ENCODE measurements around the gene TEX19.

Gene TEX19

DNA sequence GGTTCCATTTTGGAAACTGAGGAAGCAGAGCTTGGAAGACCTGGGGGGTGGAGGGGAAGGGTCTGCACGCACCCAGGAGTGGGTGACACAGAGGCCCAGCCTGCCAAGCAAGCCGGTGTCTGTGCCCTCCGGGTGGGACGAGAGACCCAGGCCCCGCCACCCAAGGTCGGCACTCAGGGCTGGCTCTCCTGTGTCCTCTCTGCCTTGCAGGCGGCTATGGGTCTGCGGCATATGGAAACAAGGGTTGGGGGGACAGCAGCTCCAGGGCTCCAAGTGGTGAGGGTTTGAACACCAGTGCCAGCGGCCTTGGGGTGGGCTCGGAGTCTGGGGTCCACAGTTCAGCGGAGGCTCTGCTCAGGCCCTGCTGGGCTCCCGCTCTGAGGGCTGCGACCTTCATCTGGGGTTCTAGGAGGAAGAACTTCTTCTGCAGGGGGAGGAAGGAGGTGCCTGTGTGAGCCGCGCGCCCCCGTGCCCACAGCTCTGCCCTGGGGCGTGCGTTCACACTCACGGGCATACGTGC lies 37.0 kb upstream of the TEX19 start:
- no peak for DNase-seq (ENCODE audit: low read depth in 3 of 3)

DNA sequence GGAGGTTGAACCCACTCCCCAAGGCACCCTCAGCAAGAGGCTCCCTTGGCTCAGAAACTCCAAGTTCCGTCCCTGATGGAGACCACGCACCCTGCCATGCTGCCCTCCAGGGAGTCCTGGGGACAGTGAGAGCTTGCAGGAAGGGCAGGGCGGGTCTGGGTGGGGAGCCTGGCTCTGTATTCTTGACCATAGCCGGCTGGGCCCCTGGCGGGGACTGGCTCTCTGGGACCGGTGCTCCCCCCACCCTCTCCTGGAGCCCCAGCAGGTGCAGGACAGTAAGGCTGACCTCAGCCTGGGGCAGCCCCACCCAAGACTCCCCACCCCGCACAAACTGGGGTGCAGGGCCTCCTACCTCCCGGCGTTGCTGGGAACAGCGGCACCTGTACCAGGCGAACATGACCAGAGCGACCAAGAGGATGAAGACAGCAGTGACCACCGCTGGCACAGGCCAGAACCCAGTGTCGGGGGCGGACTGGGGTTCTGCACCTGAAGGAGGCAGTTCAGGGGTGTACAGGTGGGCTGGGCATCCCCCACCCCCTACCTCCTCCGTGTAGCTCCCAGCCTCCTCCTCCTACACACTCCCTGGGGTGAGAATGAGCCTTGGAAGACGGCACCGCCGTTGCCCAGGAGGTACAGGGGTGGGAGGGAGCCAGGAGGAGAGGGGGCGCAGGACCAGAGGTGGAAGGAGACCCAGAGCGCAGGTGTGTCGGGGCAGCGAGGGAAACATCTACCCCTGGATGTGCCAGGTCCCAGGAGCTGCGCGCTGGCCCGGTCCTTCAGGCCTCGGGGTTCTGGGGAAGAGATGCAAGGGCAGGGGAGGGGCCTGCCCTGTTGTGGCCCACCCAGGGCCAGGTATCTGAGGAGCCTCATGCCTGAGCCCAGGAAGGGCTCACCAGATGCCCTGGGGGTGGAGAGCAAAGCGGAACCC lies 36.3 kb upstream of the TEX19 start:
- no peak for DNase-seq (ENCODE audit: low read depth in 3 of 3)

DNA sequence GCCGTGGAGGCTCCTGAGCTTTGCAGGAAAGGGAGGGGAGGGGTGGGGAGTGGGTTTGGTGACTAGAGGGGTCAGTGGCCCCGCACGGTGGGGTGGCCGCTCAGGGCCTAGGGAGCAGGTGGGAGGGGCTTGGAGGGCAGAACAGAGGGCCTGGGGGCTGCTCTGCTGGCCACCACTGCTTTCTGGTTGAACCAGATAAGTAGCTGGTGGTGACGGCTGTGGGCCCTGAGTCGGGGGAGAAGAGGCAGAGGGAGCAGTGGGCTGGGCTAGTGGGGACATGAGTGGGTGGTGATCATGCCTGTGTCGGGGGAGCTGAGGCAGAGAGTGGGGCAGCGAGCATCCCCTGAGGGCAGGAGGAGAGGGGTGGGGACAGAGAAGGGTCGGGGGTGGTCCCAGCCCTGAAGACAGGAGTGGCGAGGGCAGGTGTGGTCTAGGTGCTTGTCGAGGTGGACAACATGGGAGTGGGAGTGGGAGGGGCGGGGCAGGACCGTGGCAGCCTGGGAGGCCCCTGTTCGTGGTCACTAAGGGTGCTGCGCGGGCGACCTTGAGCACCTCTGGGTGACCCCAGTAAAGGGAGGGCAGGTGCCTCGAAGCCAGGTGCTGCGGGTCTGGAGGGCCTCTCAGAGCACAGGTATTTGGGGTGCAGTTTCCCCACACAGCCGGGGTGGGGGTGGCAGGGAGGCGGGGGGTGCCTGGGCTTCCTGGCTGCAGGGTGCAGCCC lies 35.4 kb upstream of the TEX19 start:
- DNase-seq (ENCODE audit: low read depth in 3 of 3): no peak

DNA sequence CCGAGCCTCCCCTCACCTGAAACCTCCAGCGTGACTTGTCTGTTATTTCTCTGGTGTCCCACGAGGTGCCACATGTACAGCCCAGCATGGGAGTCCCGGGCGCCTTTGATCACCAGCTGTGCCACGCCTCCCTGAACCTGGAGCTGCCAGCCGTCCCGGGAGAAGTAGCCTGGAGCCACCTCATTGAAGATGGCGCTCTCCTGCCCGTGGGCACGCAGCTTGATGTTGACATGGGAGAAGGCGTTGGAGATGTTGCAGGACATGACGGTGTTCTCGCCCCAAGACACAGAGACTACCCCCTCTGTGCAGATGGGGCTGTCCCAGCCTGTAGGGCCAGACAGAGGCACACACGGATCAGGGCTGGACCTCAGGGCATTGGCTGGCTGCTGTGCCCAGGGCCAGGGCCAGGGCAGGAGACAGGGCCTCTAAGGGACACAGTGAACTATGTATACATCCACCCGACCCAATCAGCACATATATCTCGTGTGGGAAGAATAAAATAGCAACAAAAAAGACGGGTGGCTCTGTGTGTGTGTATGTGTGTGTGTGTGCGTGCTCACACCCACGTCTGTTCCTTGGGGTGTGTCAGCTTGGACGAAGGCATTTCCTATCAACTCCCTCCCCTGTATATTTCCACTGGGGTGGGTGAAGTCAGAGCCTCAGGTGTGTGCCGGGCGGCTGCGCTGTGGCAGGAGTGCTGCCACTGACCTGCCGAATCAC lies 34.3 kb upstream of the TEX19 start:
- DNase-seq (ENCODE audit: low read depth in 3 of 3): no peak

DNA sequence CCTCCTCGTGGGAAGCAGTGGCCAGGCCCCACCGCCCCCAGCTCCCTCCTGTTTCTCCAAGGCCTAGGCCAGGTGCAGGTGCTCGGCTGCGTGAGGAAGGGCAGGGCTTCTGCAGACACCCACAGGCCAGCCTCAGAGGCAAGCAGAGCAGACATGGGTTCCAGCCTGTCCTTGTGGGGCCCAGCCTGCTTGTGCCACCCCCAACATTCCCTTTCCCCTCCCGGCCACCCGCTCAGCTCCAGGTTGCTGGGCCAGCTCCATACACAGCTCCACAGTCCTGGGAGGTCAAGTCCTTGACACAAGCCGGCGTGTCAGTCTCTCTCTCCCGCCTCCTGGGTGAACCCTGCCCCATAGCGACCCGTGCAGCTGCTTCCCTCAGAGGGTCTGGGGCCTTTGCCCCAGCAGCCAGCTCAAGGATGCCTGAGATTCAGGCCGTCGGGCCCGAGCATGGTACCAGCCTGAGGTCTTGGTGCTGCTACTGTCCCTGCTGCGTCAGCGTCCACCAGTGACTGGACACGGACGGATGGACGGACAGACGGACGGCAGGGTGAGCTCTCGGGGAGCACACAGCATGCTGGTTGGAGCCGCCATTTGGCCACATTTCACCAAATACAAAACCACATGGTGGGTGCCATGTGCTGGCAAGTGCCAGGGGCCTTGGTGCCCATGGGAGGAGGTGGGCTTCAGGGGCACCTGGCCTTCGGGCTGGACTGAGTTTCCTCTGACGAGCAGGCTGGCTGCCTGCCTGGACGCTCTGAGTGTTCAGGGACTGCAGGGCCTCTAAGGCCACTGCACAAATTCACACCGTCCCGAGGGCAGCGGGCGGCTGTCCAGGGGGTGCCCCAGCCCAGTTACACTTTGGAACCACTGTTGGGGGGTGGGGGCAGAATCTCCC lies 33.5 kb upstream of the TEX19 start:
- DNase-seq (ENCODE audit: low read depth in 3 of 3): no peak

DNA sequence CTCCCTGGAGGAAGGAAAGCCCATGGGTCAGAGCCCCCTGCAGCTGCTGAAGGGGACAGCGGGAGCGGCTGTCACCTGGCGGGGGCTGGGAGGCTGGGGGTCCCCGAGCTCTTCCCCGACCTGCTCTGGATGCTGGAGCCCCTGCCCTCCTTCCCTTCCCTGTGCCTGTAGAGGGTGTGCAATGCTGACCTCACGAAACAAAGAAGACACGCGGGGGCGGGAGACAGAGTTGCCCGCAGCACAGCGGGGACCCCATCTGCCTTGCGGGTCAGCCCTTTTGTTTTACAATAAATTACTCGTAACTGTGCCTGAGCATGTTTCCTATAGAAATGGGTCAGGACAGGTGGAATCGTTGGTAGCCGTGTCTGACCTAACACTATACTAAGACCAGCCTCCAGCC lies 31.8 kb upstream of the TEX19 start:
- no peak for DNase-seq (ENCODE audit: low read depth in 3 of 3)

DNA sequence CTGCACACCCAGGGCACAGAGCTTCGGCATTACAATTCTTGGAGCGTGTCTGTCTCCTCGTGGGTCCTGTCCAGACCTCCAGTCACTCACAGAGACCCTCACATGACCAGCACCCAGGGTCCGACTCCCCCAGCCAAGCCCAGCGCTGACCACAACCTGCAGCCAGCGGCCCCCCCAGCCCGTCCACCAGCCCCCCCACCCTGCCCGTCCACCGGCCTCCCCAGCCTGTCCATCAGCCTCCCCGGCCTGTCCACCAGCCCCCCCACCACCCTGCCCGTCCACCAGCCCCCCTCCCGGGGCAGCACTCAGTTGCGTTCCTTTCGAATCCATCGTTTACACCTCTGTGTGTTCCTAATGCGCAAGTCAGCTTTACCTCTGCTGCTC lies 31.3 kb upstream of the TEX19 start:
- DNase-seq (ENCODE audit: low read depth in 3 of 3): no peak

DNA sequence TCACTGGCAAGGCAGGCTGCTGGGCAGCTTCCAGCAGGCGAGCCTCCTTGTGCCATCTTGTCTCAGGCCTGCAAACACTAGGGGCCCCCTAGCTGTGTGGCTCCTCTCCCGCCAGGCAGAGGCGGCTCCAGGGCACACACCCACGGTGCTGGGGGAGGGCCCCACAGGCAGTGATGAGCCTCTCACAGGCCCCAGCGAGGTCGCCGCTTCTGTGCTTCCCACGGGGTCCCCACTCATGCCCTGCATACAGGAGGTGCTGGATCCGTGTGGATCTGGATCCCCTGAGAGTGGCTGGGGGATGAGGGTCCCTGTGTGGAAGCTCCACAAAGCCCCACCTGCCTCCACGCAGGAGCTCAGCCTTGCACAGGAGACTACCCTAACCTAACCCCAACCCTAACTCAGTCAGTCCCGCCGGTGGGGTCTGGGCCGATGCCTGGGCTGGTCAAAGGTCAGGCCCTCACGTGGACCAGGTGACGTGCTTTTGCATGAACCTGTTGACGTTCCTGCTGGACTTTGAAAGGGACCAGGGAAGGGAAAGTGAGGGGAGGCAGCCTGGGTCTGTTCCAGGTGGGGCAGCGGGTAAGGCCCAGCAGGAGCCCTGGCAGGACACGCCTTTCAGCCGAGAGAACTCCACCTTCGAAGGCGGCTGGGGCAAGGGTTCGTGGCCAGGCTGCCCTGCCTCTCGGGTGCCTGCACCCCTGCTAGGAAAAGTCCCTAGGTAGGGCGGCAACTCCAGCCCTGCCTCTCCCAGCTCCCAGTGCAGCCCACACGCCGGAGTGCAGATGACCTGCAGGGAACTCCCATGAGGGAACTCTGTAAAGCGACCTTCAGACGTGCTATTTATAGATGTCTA lies 30.7 kb upstream of the TEX19 start:
- DNase-seq (ENCODE audit: low read depth in 3 of 3): no peak

DNA sequence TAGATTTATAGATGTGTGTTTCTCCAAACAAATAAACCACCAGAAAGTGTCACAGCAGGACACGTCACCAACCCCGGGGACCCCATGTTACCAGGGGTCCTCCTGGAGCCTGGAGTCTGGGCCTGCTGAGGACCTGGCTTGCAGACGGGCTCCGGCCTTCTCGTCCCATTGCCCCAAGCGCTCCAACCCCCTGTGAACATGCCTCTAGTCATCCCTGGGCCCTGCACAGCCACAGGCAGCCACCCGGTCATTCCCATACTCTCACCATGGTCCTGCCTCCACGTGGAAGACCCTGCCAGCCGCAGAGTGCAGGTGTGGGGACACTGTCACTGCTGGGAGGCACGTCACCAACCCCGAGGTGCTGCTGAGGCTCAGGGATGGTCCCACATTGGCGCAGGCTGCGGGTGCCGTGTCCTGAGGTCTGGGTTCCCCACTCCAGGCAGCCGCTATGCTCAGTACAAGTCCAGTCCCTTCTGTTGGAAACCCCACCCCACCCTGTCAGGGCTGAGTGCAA lies 30.0 kb upstream of the TEX19 start:
- no peak for DNase-seq (ENCODE audit: low read depth in 3 of 3)

DNA sequence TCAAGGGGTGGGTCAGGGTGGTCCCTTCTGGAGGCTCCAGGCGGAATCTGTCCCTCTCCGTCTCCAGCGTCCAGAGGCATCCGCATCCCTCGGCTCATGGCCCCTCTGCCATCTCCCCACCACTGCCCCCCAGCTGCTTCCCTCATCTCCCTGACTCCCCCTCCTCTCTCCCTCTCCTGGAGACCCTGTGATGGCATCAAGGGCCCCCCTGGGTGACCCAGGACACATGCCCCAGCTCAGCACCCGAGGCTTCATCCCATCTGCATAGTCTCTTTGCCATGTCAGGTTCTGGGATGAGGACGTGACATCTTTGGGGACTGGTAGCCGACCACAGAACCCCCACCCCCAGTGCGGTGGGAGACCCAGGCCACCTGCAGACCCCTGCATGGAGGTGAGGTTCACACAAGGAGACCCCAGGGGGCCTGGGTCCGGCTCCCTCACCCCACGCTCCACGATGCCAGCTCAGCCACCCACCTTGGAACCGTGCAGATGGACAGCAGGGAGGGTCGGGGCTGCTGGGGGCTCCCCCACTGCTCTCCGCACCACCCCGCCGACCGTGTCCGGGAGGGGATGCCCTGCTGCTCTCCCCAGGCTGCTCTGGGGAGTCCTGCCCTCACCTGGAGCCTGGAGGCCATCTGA lies 29.2 kb upstream of the TEX19 start:
- no peak for DNase-seq (ENCODE audit: low read depth in 3 of 3)

DNA sequence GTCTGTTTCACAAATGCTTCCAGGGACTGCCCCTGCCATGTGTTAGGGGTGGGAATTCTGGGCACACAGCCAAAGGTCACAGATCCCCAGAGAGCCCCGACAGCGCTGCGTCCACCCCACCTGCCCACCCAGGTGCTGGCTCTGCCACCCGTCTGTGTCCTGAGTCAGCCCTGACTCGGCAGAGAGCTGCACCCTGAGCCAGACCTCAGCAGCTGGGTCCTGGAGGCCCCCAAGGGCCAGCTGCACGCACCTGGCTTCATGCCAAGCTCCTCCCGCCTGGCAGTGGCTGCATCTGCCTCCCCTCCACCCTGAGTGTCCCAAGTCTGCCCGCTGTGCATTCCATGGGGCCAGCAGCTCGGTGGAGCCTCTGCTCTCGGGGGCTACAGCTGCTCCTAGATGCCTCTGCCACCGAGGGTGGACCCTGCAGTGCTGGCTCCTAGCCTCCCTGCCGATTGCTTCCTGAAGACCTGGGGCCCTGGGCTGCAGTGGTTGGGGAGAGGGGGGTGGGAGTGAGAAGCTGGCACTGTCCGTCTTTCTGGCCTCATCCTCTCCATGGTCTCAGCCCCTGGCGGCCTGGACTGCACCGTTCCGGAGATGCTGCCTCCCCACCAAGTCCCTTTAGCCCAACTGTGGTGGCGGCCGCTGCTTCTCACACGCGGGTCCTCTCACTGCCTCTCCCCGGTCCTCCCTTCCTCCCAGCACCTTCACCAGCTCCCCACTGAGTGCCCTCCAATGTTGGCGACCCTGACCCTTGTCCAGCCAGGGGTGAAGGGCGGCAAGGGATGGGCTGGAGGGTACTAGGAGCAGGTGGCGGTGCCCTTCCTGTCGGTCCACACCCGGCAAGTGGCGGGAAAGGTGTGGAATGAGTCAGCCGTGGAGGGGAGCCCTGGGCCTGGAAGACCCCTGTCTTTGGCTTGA lies 28.5 kb upstream of the TEX19 start:
- no peak for DNase-seq (ENCODE audit: low read depth in 3 of 3)

DNA sequence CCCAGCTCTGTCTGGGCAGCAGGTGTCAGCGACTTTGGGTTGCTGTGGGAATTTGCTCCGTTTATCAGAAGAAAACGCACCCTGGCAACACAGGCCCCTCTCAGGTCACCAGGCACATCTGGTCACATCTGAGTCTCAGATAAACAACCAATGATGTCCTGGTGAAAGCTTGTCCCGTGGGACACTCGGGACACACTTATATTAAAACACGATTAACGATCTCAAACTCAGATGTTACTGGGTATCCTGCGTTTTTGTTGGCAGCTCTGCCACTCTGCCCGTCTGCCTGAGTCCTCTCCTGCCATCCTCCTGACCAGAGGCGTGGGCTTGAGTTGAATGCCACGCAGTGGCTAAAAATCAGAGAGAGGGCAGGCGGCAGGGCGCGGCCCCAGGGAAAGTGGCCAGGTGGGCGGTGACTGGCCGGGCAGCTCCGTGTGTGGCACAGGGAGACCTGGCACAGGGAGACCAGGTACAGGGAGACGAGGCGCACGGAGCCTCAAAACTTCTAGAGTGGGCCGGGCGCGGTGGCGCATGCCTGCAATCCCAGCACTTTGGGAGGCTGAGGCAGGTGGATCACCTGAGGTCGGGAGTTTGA lies 27.6 kb upstream of the TEX19 start:
- no peak for DNase-seq (ENCODE audit: low read depth in 3 of 3)

DNA sequence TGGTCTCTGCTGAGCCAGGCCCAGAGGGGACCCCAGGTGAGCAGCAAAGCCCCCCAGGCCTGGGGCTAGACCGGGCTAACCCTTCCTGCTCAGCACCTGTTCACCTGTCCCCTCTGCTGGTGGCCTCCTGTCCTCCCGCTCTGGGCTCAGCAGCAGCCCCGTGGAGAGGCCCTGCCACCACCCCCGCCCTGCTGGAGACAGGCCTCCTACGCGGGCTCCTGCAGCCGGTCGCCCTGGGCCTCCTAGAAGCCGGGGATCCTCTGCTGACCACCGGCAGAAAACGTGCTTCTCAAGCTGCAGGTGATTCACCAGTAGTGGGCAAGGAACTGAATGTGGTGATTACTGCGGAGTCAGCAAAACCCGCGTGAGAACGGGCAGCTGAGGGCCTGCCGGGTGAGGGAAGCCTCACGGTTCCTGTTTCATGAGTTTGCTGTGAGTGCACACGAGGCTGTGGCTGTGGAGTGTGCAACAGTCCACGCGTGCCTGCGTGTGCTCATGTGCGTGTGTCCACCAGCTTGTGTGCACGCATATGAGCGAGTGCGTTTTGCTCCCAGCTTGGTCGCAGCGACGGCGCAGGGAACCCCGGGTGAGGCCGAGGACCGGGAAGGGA lies 26.3 kb upstream of the TEX19 start:
- DNase-seq (ENCODE audit: low read depth in 3 of 3): no peak

DNA sequence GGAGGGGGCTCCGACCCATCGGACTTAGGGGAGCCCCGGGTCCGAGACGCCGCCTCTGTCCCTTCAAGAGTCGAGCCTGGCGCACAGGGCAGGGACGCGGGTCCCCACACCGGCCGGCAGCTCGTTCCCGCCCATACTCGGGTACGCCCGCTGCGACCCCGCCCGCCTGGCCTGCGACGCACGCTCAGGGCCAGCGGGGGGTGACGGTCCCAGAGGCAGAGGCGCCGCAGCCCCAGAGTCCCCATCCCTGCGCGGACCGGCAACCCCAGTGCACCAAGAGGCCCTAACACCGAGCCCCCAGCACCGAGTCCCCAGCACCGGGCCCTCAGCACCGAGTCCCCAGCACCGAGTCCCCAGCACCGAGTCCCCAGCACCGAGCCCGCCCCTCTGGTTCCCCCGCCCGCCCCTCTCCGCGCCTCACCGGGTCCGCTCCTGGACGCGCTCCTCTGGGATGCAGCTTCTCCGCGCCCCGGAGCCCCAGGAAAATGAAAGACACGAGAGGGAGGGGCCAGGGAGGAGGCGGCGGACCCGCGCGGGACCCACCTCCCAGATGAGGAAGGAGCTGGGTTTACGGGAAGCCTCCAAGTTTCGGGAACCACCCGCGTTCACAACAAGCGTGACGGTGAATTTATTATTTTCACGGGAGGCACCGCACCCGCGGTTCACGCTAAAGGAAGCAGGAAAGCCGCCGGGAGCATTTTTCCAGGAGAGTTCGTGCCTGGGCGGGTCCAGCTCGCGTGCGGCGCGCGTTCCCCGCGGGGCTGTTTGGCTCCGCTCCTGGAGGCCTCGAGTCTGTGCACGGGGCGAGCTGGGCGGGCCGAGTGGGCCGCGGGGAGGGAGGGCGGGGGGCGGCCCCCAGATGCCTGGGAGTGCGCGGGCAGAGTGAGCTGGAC lies 25.5 kb upstream of the TEX19 start, which contains the start of gene SECTM1:
Gene SECTM1 (minus strand): TSS at position 488 of the 893 bp plus-strand sequence. CDS start 6,526 bp downstream, outside the sequence.
- DNase-seq (ENCODE audit: low read depth in 3 of 3): no peak

DNA sequence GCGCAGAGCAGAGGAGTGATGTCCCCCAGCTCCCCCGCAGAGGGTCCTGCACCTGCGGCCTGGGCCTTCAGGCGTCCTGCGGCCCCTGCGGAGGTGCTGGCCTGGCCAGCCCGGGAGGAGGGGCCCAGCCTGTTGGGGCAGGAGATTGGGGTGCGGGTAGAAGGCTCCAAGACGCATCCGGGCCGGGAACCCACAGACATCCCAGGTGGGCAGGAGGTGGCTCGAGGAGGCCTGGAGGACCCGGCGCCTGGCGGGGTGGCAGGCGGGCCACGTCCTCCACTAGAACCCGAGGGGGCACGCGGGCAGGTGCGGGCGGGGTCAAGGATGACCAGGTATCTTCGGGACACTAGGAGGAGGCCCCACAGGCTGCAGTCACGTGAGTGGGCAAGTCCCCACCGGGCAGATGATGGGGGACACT lies 24.8 kb upstream of the TEX19 start:
- DNase-seq (ENCODE audit: low read depth in 3 of 3): no peak

DNA sequence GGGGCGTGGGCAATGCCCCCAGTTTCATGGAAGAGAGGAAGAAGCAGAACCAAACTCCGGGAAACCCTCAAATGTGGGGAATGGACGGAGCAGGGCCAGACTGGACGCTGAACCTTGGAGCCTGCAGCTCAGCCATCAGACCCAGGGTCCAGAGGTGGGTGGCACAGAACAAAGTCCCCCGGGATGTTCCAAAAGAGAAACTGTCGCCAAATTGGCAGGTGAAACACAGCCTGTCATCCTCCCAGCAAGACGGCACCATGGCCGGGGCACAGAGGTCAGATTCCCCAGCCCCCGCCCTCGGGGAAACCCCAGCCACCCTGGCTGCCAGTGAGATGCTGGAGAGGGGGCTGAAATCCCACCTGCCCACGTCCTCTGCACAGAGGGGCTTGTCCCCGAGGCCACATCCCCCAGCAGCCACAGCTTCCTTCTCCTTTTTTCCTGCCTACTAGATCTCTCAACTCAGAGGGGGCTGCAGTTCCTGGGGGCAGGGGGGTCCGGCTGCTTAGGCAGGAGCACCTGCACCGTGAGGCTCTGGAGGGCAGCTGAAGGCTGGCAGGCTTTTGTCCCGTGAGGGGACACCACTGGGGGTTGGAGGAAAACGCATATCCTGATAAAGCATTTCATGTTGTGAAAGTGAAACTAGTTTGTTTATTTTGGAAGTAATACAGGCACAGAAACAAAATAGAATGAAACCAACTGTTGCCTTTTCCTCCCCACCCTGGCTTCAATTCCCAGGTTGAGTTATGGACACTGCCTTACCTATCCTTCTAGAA lies 24.2 kb upstream of the TEX19 start:
- no peak for DNase-seq (ENCODE audit: low read depth in 3 of 3)
